Renal cortex interstitium (tissue), 11 donors: ENCODE results near the gene RASSF4. TPM values are rescaled to one million over a fixed set of nuclear protein-coding genes. Genes with fewer than 3 reads are reported as not detected.
A peak's percentile ranks its signal among the peaks of the same experiment; 100 is the strongest.

ENCODE experiments used
- DNase-seq, 11 donors: peaks; one replicate each; pipeline ENCODE4 v3.0.0-alpha.2; 2013; ENCODE audit warnings: low read depth in 9 of 11, low spot score in 4 of 11; ENCODE audit errors: extremely low read depth in 1 of 11
- polyA plus RNA-seq, 3 donors: library from polyadenylated mRNA; unstranded; fragments of 120-200 nt; gene quantifications; one replicate each; pipeline ENCODE4 v1.2.1, GENCODE V29; 2013; ENCODE audit not compliant: insufficient read length in 3 of 3

The RASSF4 gene
- polyA plus RNA-seq, 3 donors, result 25.2 to 40.8 (median 26.8) TPM

DNA sequence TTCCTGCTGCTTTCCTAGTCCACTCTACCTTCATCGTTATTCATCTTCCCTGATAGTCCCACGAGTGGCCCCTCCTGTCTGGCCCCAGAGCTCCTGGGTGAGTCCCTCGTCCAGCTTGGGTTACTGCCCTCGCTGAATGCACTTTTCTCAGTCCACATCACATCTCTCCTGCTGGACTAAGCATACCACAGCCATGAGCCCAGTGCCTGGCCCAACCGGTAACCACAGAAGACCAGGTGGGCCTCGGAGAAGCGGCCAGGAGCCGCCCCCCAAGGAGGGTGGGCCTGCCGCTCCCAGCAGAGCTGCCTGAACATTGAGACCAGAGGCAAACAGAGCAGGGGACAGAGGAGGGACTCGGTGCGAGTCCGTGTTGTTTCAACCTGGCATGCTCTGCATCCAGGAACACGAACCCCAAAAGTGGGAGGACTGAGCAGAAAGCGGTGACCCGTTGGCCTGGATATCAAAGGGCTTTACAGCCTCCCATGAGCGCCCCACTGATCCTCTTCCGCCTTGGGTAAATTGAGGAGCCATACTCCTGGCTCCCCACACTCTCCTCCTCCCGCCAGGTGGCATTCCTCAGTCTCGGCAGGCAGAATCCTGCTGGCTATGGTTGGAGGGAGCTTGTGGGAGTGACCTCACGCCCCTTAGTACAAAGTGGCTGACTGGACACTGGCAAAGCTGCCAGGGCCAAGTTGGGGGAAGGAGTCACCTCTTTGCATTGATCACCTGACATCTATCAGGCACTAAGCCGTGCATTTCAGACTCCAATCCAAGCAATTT is 35.2 kb upstream of the RASSF4 start:
- DNase-seq, result peak in 1 of 11 donors; percentile 38

DNA sequence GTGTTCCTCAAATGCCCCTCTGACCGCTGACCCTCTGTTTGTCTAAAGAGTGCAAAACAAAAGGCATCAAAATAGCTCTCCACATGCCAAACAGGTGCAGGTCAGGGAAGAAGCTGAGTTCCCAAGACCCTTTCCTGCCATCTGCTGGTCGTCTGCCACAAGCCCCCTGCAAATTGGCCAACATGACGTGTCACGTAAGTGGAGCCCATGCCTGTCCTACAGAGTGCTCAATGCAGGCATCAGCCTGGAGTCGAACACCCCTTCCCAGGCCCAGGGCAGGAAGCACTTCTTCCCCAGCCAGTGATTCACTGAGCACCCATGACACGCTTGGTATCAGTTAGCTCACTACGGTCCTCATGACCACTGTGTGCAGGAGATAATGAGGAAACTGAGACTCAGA is 34.4 kb upstream of the RASSF4 start:
- peak in 3 of 11 donors; percentile 49 to 64 (median 52) for DNase-seq

DNA sequence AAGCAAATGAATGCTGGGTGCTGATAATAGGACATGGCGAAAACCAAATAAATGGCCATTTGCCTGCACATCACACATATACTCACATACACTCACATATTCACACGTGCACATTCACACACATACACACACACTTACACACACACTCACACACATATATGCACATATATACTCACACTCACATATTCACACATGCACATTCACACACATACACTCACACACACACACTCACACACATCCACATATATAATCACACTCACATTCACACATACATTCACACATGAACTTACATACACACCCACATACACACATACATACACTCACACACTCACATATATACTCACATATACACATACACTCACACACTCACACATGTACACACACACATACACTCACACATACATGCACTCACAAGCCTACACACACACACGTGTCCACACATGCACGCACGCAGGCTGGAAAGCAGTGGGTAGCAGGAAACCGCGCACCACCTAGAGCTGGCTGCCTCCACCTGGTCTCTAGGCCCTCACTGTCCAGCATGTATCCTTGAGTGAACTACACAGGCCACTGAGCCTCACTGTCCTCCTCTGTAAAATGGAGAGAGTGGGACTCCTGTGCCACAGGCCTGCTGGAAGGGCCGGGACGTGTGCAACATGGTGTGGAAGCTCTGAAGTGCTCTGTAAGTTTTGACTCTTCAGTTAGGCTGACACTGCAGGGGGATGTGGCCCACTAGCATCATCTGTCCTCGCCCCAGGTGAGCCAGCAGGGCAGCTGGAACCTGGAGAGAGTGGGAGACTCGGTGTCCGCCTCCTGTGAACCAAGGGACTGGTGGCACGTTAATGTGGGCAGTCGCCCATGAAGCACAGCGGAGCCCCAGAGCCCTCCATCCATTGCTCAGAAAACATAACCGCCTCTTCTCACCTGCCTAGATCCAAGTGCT is 33.5 kb upstream of the RASSF4 start:
- no peak for DNase-seq

DNA sequence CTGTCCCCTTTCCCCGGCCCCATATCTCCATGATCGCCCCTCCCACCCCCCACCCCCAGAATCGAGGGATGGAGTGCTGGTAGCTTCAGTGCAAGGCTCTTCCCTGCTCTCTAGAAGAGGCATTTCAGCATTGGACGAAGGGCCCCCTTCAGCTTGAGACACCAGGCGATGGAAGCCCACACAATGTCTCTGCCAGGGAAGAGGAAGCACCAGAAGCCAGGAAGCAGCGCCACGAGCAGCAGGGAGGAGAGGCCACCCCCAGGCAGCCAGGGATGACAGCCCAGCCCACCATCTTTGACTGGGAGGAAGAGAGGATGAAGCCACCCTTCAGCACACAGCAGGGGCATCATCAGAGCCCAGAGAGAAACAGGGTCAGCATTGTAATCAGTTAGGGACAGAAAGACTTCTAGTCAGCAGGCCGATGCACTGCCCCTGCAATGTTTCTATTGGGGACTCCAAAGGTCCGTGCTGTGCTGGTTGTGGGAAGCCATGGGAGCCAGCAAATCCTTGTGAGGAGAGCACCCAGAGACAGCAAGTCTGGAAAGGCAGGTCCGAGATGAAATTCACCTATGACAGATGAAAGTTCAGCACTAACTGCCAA is 32.8 kb upstream of the RASSF4 start:
- DNase-seq, result no peak

DNA sequence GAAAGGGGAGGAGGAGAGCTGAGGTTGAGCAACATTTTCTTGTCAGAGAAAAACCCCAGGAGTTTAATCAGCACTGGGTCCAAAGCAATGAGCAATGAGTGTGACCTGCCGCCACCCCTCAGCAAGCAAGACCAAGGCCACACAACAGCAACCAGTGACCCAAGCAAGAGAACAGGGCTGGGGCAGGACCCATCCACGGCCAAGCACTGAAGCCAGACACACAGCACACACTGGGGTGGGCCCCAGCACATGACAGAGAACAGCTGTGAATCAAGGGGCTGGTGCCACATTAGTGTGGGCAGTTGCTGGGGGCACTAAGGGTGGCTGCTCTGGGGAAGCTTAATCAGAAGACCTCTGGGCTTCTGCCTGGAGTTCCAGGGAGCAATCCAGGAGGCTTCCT is 32.2 kb upstream of the RASSF4 start:
- DNase-seq, result no peak

DNA sequence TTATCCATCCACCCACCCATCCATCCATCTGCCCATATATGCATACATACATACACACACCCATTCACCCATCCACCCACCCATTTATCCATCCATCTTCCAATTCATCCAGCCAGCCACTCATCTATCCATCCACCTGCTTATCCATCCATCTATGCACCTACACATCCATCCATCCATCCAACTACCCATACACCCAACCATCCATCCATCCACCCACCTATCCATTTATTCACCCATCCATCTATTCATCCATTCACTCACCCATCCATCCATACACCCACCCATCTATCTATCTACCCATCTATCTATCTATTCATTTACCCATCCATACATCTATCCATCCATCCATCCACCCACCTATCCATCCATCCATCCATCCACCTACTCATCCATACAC is 31.1 kb upstream of the RASSF4 start:
- no peak for DNase-seq

DNA sequence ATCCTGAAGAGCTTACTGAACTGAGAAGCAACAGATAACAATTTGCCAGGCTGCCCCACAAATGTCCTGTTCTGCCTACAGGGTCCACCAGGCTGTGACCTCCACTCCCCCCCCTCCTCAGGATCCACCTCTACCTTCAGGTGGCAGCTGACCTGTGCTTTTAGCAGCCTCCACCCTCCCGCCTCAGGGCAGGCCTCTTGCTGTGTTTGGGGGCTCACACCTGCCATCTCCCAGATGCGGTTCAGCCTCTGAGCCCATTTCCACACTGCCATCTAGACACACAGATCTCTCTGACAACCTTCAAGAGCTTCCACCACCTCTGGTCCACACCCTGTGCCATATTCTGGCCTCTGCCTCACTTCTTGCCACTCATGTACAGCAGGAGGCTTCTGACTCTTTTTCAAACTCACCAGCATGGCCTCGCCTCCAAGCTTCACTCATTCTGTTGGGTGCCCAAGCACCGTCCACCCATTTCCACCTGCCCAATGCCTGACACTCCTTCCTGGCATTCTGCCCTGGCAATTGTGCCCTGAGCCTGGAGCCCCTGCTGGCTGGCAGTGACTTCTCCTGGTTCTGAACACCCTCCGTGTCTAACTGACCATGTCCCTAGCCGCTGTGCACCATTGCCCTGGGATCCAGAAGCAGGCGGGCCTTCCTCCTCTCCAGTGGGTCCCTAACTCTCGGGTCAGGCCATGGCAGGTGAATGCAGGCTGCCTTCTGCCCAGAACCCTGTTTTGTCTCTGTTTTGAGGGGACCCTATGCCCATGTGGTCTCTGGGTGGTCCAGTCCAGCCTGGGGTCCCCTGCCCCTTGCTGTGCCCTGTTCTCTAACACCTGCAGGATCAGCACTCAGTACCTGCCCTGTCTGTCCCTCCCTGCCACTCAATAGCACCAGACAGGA is 30.0 kb upstream of the RASSF4 start:
- DNase-seq, result no peak

DNA sequence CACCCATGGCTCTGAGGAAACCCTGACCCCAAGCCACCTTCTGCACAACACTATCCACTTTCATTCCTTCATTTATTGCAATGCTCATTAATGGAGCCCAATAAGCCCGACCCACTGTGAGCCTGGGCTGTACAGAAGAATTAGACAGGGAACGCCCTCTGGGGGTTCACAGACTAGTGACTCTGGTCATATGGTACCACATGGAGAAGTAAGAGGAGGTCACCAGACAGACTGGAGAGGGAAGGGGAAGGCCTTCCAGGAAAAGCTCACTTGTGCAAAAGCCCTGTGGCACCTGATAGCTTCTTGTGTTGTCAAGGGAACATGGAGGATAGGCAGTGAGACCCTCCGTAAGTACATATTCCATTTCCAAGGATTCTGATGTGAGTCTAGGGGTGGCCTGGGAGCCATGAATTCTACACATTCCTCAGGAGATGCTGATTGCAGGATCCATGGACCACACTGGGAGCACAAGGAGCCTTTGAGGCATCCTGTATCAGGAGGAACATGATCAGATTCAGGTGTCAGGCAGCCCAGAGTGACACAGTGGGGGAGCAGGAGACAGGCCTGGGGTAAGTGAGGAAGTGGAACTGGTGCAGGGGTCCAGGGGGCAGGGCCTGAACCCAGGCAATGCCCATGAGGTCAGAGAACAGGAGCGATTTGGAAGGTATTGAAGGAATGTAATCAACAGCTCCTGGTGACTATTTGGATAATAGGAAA is 28.5 kb upstream of the RASSF4 start:
- no peak for DNase-seq

DNA sequence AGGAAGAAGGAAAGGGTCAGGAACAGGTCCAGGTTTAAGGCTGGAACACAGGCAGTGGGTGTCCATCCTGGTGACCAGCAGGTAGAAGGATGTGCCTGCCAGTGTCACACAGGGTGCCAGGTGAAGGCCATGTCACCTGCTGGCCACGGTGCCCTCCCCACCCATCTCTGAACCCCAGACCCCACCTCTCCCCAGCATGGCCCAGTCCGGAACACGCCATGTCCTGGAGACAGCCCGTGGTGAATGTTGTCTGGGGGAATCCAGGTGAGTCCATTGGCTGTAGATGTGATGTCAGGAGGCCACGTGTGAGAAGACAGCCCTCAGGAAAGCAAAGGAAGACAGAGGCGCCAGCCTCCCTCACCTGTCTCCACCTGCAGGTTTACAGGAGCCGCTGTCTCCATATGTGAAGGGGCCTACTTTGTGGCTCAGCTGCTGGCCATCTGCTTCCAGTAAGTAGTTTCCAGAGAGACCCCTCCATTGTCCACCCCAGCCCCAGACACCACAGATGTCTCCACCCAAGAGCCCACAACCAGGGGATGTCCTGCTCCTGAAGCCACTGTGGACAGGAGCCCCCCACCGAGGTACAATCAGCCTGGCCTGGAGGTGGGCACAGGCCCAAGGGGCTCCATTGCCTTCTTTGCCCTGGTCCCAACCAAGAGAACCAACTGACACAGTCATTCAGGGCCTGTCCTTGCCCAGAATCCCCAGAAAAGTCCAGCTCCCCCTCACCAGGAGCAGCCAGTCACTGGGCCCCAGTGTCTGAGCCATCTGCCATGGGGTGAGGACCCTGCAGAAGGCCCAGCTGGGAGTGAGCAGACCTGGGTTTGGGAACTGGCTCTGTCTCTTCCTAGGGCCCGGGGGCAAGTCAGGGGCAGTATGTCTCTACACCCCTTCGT is 27.7 kb upstream of the RASSF4 start:
- no peak for DNase-seq

DNA sequence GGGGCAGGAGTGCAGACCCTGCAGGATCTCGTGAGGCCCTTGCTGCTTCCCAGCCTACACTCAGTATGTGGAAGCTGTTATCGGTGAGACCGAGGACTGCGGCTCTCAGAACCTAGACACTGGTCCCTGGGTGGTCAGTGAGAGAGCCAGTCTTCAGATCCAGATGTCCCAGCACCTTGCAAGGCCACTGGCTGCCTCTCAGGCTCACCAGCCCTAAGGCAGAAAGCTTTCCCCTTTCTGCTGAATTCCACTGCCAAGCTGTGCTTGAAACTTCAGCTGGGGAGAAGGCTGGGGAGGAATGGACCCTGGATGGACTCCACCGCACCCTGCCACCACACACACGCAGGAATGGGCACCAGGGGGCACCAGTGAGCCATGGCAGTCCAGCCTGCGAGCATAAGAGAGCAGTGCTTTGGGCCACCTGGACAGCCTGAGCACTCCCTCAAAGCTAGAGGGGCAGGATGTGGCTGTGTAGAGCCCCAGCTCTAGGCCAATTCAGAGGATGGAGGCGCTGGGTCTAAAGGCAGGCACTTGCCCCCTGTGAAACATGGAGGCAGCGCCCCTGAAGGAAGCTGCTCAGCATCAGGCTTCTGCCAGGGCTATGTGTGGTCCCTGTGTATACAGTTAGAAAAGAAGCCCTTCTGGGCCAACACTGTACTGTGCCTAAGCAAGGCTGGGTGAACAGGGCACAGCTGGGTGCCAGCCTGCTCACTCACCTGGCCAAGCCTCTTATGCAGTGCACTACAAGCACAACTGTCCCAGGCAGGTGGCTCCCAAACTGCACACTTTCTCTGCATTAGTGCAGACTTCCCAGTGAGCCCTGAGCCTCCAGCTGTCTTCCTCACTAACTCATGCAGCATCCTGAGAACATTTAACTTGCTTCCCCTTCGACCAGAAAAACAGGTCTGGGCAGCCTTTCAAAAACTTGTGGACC is 26.8 kb upstream of the RASSF4 start:
- peak in 7 of 11 donors; percentile 55 to 81 (median 77) for DNase-seq

DNA sequence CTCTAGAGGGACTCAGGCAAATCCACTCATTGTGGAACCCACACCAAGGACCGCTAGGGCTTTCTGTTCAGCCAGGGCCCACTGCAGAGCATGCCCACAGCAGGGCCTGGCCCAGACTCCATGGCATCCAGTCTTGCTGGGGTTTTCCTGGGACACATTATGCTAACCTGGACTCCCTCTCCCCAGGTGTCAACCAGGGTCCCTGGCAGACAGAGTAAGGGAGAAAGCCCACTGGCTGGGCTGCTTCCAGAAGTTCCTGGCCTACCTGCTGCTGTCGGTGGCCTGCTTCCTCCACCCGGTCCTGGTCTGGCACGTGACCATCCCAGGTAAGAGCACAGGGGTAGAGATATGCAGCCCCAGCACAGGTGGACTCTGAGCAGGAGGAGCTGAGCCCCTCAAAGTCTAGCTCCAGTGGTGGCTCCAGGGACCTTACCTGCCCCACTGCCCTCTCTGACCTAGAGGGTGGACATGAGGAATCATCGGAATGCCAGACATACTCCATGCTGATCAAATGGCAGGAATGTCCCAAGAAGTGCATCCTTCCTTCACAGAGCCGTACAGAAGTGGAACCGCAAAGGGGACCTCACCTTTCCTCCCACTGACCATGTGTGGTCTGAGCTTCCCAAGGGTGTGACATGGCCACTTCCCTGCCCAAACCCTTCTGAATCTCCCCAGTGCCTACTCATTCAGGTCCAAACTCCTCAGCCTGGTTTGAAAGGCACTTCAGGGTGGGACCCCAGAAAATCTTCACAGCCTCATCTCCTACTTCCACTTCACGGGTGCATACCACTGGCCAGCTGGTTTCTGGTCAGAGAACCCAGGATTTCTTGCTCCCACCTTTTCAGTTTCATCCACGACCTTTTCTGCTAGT is 25.9 kb upstream of the RASSF4 start:
- DNase-seq, result no peak

DNA sequence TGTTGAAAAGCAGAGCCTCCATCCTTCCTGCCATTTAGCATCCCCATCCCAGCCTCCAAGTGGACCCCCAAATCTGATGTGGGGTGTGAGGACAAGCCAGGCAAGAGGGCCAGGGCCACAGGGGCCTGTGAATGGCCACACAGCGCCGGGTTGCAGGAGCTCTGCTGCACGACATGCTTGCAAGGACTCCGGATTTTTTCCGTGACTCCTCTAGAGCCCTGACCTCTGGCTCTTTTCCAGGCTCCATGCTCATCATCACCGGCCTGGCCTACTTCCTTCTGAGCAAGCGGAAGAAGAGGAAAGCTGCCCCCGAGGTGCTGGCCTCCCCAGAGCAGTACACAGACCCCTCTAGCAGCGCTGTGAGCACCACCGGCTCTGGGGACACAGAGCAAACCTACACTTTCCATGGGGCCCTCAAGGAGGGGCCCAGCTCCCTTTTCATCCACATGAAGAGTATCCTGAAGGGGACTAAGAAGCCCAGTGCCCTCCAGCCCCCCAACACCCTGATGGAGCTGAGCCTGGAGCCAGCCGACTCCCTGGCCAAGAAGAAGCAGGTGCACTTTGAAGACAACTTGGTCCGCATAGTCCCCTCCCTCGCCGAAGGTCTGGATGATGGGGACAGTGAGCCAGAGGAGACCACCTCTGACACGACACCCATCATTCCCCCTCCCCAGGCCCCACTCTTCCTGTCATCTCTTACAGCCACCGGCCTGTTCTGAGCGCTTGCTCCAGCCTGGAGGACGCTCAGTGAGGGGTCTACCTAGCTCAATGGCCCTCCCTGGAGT is 25.0 kb upstream of the RASSF4 start:
- no peak for DNase-seq

DNA sequence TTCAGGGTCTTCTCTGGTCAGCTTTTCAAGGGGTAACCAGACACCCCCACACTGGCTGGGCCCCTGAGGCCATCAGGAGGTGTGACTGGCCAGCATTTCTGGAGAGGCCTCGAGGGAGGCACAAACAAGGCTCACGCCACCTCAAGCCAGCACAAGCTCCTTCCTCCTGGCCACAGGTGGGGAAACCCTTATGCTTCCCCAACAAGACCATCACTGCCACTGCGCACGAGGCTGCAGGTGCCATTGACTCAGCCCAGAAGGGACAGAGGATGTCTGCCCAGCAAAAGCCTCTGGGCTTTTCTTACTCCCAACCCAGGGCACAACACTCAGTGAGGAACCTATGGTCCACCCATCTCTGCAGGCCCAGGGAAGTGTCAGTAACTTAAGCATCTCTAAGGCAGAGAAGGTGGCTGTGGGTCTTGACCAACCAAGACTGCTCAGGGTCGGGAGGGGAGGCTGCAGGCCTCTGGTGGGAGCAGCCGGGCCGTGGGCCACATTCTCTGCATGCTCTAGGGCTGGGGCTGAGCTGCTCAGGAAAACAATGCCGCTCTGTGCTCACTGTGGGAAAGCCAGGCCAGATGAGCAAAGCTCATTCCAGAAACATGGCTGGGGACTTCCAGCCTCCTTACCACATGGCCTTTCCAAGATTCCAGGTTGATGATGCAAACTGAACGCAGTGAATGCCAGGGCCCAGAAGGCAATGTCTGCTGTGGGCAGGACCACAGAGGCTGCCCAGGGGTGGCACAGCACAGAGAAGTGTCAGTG is 24.2 kb upstream of the RASSF4 start:
- DNase-seq, result no peak

DNA sequence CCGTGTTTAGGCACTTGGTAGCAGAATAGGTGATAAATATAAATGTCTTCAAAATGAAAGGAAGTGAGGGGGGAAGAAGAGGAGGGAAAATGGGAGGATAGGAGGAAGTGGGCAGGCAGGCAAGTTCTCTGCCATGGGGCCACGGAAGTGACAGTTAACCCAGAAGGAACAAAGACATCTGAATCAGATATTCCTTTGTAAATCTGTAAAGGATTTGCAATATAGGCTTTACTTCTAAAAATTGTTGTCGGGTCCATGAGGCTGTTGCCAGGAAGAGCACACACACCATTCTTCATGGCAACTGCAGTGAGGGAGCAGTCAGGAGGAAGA is 23.7 kb upstream of the RASSF4 start:
- no peak for DNase-seq
